ENCODE results near the gene SPATA13.

The SPATA13 gene

GRCh38 chr13:24141333-24141910 lies 19.1 kb upstream of the SPATA13 start:
- no peak for DNase-seq (ENCODE audit: low read depth)

GRCh38 chr13:24142453-24142852 lies 18.1 kb upstream of the SPATA13 start:
- DNase-seq (ENCODE audit: low read depth), result no peak

GRCh38 chr13:24142886-24143285 lies 17.6 kb upstream of the SPATA13 start:
- no peak for DNase-seq (ENCODE audit: low read depth)

- no peak for DNase-seq (ENCODE audit: low read depth)
Measured at GRCh38 chr13:24145240-24145639, 15.3 kb upstream of the SPATA13 start.

- no peak for DNase-seq (ENCODE audit: low read depth)
Measured at GRCh38 chr13:24145674-24146073, 14.8 kb upstream of the SPATA13 start.

- DNase-seq (ENCODE audit: low read depth), result no peak
Measured at GRCh38 chr13:24146961-24147569, 13.5 kb upstream of the SPATA13 start.

- no peak for DNase-seq (ENCODE audit: low read depth)
Measured at GRCh38 chr13:24147570-24147963, 13.0 kb upstream of the SPATA13 start.

GRCh38 chr13:24148414-24149235 lies 11.9 kb upstream of the SPATA13 start:
- DNase-seq (ENCODE audit: low read depth), result no peak

GRCh38 chr13:24149246-24150032 lies 11.1 kb upstream of the SPATA13 start:
- no peak for DNase-seq (ENCODE audit: low read depth)

GRCh38 chr13:24150572-24150971 lies 9.9 kb upstream of the SPATA13 start:
- no peak for DNase-seq (ENCODE audit: low read depth)

- DNase-seq (ENCODE audit: low read depth), result no peak
Measured at GRCh38 chr13:24151864-24152263, 8.7 kb upstream of the SPATA13 start.

- no peak for DNase-seq (ENCODE audit: low read depth)
Measured at GRCh38 chr13:24152292-24153214, 8.0 kb upstream of the SPATA13 start.

- no peak for DNase-seq (ENCODE audit: low read depth)
Measured at GRCh38 chr13:24153347-24153746, 7.2 kb upstream of the SPATA13 start.

- no peak for DNase-seq (ENCODE audit: low read depth)
Measured at GRCh38 chr13:24153979-24154701, 6.4 kb upstream of the SPATA13 start.

GRCh38 chr13:24159357-24159756 lies 1.2 kb upstream of the SPATA13 start:
- DNase-seq (ENCODE audit: low read depth), result no peak

- peak; percentile 24 for DNase-seq (ENCODE audit: low read depth)
Measured at GRCh38 chr13:24161010-24161775, 673 bp downstream of the SPATA13 start.

- no peak for DNase-seq (ENCODE audit: low read depth)
Measured at GRCh38 chr13:24161980-24162525, 1.5 kb downstream of the SPATA13 start.

GRCh38 chr13:24162604-24163003 lies 2.1 kb downstream of the SPATA13 start:
- DNase-seq (ENCODE audit: low read depth), result no peak

GRCh38 chr13:24165746-24166145 lies 5.2 kb downstream of the SPATA13 start:
- DNase-seq (ENCODE audit: low read depth), result no peak

- DNase-seq (ENCODE audit: low read depth), result no peak
Measured at GRCh38 chr13:24166561-24166960, 6.0 kb downstream of the SPATA13 start.
